Hepatocyte (in vitro differentiated cells): Measurements from ENCODE around the gene PLCB4.

ENCODE experiments used
- EZH2 ChIP-seq: fragments of 200-600 bp; sonication (generic); IDR thresholded peaks from 2 replicates; pipeline ENCODE4 v1.6.1; 2016; ENCODE audit warnings: antibody characterized with exemption, mild to moderate bottlenecking, borderline replicate concordance
- EZH2phosphoT487 ChIP-seq: fragments of 200-600 bp; sonication (generic); IDR thresholded peaks from one replicate; pipeline ENCODE4 v1.6.1; 2018; ENCODE audit warnings: antibody characterized with exemption, mild to moderate bottlenecking, low read depth, moderate library complexity; ENCODE audit not compliant: unreplicated experiment, severe bottlenecking
- TF ChIP-seq, protein P1 (sequence below): fragments of 200-600 bp; sonication (generic); IDR thresholded peaks from 2 replicates; pipeline ENCODE4 v1.5.1; 2016; ENCODE audit warnings: antibody characterized with exemption, mild to moderate bottlenecking; ENCODE audit not compliant: poor library complexity

DNA sequence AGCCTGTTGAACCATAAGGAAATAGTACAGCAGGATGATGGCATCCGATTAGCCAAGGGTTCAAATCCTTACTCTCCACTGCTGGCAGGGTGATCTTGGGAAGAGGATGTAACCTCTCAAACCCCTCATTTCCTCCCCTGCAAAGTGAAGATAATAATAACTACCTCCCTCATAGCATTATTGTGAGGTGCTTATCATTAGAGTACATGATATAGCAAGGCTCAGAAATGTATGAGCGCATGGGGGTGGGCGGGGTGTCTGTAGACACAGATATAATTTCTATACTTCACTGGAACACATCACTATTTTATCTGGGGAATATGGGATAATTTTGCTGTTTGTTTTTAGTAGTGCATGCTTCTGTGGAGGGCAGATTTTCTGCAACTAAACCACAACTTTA, 355.7 kb downstream of the PLCB4 start:
- TF ChIP-seq, protein P1, sequence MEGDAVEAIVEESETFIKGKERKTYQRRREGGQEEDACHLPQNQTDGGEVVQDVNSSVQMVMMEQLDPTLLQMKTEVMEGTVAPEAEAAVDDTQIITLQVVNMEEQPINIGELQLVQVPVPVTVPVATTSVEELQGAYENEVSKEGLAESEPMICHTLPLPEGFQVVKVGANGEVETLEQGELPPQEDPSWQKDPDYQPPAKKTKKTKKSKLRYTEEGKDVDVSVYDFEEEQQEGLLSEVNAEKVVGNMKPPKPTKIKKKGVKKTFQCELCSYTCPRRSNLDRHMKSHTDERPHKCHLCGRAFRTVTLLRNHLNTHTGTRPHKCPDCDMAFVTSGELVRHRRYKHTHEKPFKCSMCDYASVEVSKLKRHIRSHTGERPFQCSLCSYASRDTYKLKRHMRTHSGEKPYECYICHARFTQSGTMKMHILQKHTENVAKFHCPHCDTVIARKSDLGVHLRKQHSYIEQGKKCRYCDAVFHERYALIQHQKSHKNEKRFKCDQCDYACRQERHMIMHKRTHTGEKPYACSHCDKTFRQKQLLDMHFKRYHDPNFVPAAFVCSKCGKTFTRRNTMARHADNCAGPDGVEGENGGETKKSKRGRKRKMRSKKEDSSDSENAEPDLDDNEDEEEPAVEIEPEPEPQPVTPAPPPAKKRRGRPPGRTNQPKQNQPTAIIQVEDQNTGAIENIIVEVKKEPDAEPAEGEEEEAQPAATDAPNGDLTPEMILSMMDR, result no peak
- TF ChIP-seq EZH2, result no peak
- TF ChIP-seq EZH2phosphoT487, result no peak
